Measurements from ENCODE around the gene PRDM5. TPM values are rescaled to one million over a fixed set of nuclear protein-coding genes. Genes with fewer than 3 reads are reported as not detected.

The PRDM5 gene
- total and polyA plus RNA-seq, 2 of the 13 experiments (the other 11 are each of a cell fraction or from before 2014, with no cell fraction given) = not detected

- FAIRE-seq (no peak), DNase-seq (ENCODE audit: low spot score) (no peak), ATAC-seq (no peak)
- ChIA-PET CTCF (ENCODE audit: low intra/inter-chr PET ratio, low total read pairs) (no interaction called here), POLR2A (no interaction called here)
- in situ Hi-C loops (cut with HindIII; ENCODE audit: extremely low pct_ligation_motif_present, low pct_unique_long_range_greater_than_20kb) (no loop called here), intact Hi-C loops (cut with micrococcal nuclease; ENCODE audit: unreplicated experiment) (no loop called here)
- Histone ChIP-seq H3K79me2 (ENCODE audit: insufficient read depth, low read length) (no peaks in the 10 kb centered on the region), H3K4me1 (ENCODE audit: insufficient read depth, low read length) (no peaks in the 10 kb centered on the region), H3K9ac (ENCODE audit: insufficient read depth, low read depth, low read length) (no peak overlapping the region), H3K4me3 (replicated peaks in 1 of 3; ENCODE audit: insufficient read depth in 1 of 3, low read depth in 2 of 3, low read length in 3 of 3) (no peak overlapping the region), H4K20me1 (ENCODE audit: insufficient read depth, low read length) (no peaks in the 10 kb centered on the region), H3K27me3 (ENCODE audit: control insufficient read depth in 1 of 2, insufficient read depth in 2 of 2, low read length in 2 of 2) (no peaks in the 10 kb centered on the region), H3K27ac (ENCODE audit: extremely low read length, insufficient read depth, low read length) (no peak overlapping the region), H3K9me3 (ENCODE audit: low read length) (no peaks in the 10 kb centered on the region), H3K36me3 (replicated peaks in 1 of 2; ENCODE audit: control insufficient read depth in 1 of 2, insufficient read depth in 2 of 2, low read length in 2 of 2) (no peaks in the 10 kb centered on the region), H3K4me2 (ENCODE audit: low read depth, low read length) (no peak overlapping the region), H2AFZ (ENCODE audit: low read length) (no peak overlapping the region)
- TF ChIP-seq, protein P1, sequence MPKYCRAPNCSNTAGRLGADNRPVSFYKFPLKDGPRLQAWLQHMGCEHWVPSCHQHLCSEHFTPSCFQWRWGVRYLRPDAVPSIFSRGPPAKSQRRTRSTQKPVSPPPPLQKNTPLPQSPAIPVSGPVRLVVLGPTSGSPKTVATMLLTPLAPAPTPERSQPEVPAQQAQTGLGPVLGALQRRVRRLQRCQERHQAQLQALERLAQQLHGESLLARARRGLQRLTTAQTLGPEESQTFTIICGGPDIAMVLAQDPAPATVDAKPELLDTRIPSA (CRISPR knock-in tag; IDR thresholded peaks at IDR 0.05; ENCODE audit: borderline replicate concordance) = no peak
- TF ChIP-seq ELK4 (CRISPR knock-in tag; IDR thresholded peaks at IDR 0.05; ENCODE audit: borderline replicate concordance) (no peak), KMT2B (CRISPR knock-in tag; IDR thresholded peaks at IDR 0.05) (no peak), ZNF720 (CRISPR knock-in tag; IDR thresholded peaks at IDR 0.05) (no peak)
- BruUV-seq (replicated peaks) = no TSS peak
- WGBS (ENCODE audit: low lambda C conversion rate) = 0% methylated on average over 1 of the region's 1 CpG
Observed at GRCh38 chr4:120929847-120930246, 7.3 kb upstream of the PRDM5 start.

DNA sequence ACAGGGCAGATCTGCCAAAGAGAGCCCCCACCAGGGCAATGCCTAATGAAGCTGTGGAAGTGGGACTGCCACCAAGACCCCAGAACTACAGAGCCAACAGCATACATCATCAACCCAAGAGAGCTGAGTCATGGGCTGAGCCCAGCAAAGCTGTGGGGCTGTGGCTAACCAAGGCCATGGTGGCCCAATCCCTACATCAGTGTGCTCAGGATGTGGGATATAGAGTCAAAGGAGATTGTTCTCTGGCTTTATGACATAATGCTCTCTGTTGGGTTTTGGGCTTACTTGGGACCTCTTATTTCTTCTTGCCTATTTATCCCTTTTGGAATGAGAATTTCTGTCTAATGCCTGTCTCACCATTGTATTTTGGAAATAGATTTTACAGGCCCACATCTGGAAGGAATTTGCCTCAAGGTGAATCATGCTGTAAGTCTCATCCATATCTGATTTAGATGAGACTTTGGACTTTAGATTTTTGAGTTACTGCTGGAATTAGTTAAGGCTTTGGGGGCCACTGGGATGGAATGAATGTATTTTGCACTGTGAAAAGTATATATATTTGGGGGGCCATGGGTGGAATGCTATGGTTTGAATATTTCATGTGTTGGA lies 5.4 kb upstream of the PRDM5 start:
- Histone ChIP-seq H3K9ac (ENCODE audit: insufficient read depth, low read depth, low read length) (no peak overlapping the region), H3K9me3 (ENCODE audit: low read length) (no peaks in the 10 kb centered on the region), H3K4me1 (ENCODE audit: insufficient read depth, low read length) (no peaks in the 10 kb centered on the region), H3K4me2 (ENCODE audit: low read depth, low read length) (no peak overlapping the region), H3K27ac (ENCODE audit: extremely low read length, insufficient read depth, low read length) (no peak overlapping the region), H2AFZ (ENCODE audit: low read length) (no peak overlapping the region), H4K20me1 (ENCODE audit: insufficient read depth, low read length) (no peaks in the 10 kb centered on the region), H3K4me3 (replicated peaks in 1 of 3; ENCODE audit: insufficient read depth in 1 of 3, low read depth in 2 of 3, low read length in 3 of 3) (no peak overlapping the region), H3K36me3 (replicated peaks in 1 of 2; ENCODE audit: control insufficient read depth in 1 of 2, insufficient read depth in 2 of 2, low read length in 2 of 2) (no peaks in the 10 kb centered on the region), H3K79me2 (ENCODE audit: insufficient read depth, low read length) (no peaks in the 10 kb centered on the region), H3K27me3 (ENCODE audit: control insufficient read depth in 1 of 2, insufficient read depth in 2 of 2, low read length in 2 of 2) (peaks cover 0 to 16% of the 10 kb centered on the region in 2 experiments; a peak in 3 of 5 replicates)
- no TSS peak for BruUV-seq (replicated peaks)
- intact Hi-C loops (cut with micrococcal nuclease; ENCODE audit: unreplicated experiment) = no loop called here
- DNase-seq (ENCODE audit: low spot score) (no peak), FAIRE-seq (no peak), ATAC-seq (no peak)
- ChIA-PET POLR2A (no interaction called here), CTCF (ENCODE audit: low intra/inter-chr PET ratio, low total read pairs) (no interaction called here)
- in situ Hi-C loops (cut with HindIII; ENCODE audit: extremely low pct_ligation_motif_present, low pct_unique_long_range_greater_than_20kb) = no loop called here
- TF ChIP-seq KLF12 (CRISPR knock-in tag; IDR thresholded peaks at IDR 0.05; ENCODE audit: borderline replicate concordance) (no peak), ZNF644 (CRISPR knock-in tag; IDR thresholded peaks at IDR 0.05; ENCODE audit: low read depth) (no peak), LBX2 (CRISPR knock-in tag; IDR thresholded peaks at IDR 0.05; ENCODE audit: borderline replicate concordance) (no peak), ZNF567 (CRISPR knock-in tag; IDR thresholded peaks at IDR 0.05; ENCODE audit: borderline replicate concordance) (no peak), ZNF761 (CRISPR knock-in tag; conservative IDR thresholded peaks at IDR 0.05) (no peak), RFXAP (CRISPR knock-in tag; IDR thresholded peaks at IDR 0.05; ENCODE audit: borderline replicate concordance) (no peak), ZNF550 (CRISPR knock-in tag; IDR thresholded peaks at IDR 0.05; ENCODE audit: borderline replicate concordance) (no peak), RFXANK (CRISPR knock-in tag; IDR thresholded peaks at IDR 0.05) (no peak), ZNF234 (CRISPR knock-in tag; conservative IDR thresholded peaks at IDR 0.05) (no peak)
- TF ChIP-seq, protein P2, sequence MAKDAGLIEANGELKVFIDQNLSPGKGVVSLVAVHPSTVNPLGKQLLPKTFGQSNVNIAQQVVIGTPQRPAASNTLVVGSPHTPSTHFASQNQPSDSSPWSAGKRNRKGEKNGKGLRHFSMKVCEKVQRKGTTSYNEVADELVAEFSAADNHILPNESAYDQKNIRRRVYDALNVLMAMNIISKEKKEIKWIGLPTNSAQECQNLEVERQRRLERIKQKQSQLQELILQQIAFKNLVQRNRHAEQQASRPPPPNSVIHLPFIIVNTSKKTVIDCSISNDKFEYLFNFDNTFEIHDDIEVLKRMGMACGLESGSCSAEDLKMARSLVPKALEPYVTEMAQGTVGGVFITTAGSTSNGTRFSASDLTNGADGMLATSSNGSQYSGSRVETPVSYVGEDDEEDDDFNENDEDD (CRISPR knock-in tag; IDR thresholded peaks at IDR 0.05; ENCODE audit: borderline replicate concordance) = no peak
- TF ChIP-seq, protein P3, sequence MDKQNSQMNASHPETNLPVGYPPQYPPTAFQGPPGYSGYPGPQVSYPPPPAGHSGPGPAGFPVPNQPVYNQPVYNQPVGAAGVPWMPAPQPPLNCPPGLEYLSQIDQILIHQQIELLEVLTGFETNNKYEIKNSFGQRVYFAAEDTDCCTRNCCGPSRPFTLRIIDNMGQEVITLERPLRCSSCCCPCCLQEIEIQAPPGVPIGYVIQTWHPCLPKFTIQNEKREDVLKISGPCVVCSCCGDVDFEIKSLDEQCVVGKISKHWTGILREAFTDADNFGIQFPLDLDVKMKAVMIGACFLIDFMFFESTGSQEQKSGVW (CRISPR knock-in tag; IDR thresholded peaks at IDR 0.05; ENCODE audit: borderline replicate concordance) = no peak
